Fibroblast of lung (primary cell): ENCODE results near the gene AOX1. TPM values are rescaled to one million over a fixed set of nuclear protein-coding genes. Genes with fewer than 3 reads are reported as not detected.

Source experiments
- DNase-seq, 2 donors: peaks; one replicate each; pipeline versions ENCODE4 v3.0.0 to v3.0.0-alpha.2; 2010; ENCODE audit warnings: low read depth in 2 of 2
- H2AFZ ChIP-seq: 2 replicates; pipeline ENCODE4 v1.5.1; 2012; ENCODE audit warnings: low read length, control low read depth, inconsistent platforms
- H3K27ac ChIP-seq: 2 replicates; pipeline ENCODE4 v1.5.1; 2011; ENCODE audit warnings: low read length, control low read depth; ENCODE audit not compliant: insufficient read depth
- H3K27me3 ChIP-seq: 2 replicates; pipeline ENCODE4 v1.5.1; 2011; ENCODE audit warnings: mild to moderate bottlenecking, low read length; ENCODE audit not compliant: control insufficient read depth, insufficient read depth
- H3K36me3 ChIP-seq: 2 replicates; pipeline ENCODE4 v1.5.1; 2011; ENCODE audit warnings: low read length; ENCODE audit not compliant: control insufficient read depth, insufficient read depth
- H3K4me1 ChIP-seq: 2 replicates; pipeline ENCODE4 v1.5.1; 2011; ENCODE audit warnings: low read length; ENCODE audit not compliant: control insufficient read depth, insufficient read depth; ENCODE audit errors: extremely low read depth
- H3K4me2 ChIP-seq: 2 replicates; pipeline ENCODE4 v1.5.1; 2011; ENCODE audit warnings: low read length, control low read depth; ENCODE audit not compliant: insufficient read depth; ENCODE audit errors: extremely low read depth
- H3K4me3 ChIP-seq, 4 experiments: fragments of 200-600 bp in 1 of 4; sonication (generic) in 1 of 4; replicated peaks in 1 of 4; 2 replicates each; pipeline ENCODE4 v1.5.1; 2011 to 2016; ENCODE audit warnings: low read length in 4 of 4, low read depth in 3 of 4, mild to moderate bottlenecking in 3 of 4, control low read depth in 2 of 4, inconsistent platforms in 1 of 4, mixed read lengths in 1 of 4; ENCODE audit not compliant: insufficient read depth in 1 of 4; ENCODE audit errors: control extremely low read depth in 1 of 4
- H3K79me2 ChIP-seq: 2 replicates; pipeline ENCODE4 v1.5.1; 2012; ENCODE audit warnings: mild to moderate bottlenecking, low read length, inconsistent platforms; ENCODE audit not compliant: control insufficient read depth, insufficient read depth
- H3K9ac ChIP-seq: 2 replicates; pipeline ENCODE4 v1.5.1; 2011; ENCODE audit warnings: mild to moderate bottlenecking, low read length, control low read depth; ENCODE audit not compliant: insufficient read depth
- H3K9me3 ChIP-seq: 2 replicates; pipeline ENCODE4 v1.5.1; 2012; ENCODE audit warnings: low read depth, low read length; ENCODE audit not compliant: control insufficient read depth, insufficient read depth
- H4K20me1 ChIP-seq: 2 replicates; pipeline ENCODE4 v1.5.1; 2011; ENCODE audit warnings: low read length; ENCODE audit not compliant: control insufficient read depth, insufficient read depth; ENCODE audit errors: extremely low read depth
- EZH2 ChIP-seq: IDR thresholded peaks from 2 replicates; pipeline ENCODE4 v1.5.1; 2012; ENCODE audit warnings: low read length, control low read depth, mild to moderate bottlenecking; ENCODE audit errors: missing control alignments
- polyA plus RNA-seq, 2 donors: library from polyadenylated mRNA; depleted of rRNA in 1 of 2; stranded (reverse) in 1 of 2; unstranded in 1 of 2; fragments of >200 nt; gene quantifications; 2 replicates each; pipeline ENCODE4 v1.2.1, GENCODE V29; 2011 to 2012; ENCODE audit warnings: missing spikeins in 1 of 2
- total RNA-seq: library from RNA; depleted of rRNA; stranded (reverse); fragments of >200 nt; gene quantifications from 2 replicates; pipeline ENCODE4 v1.2.1, GENCODE V29; 2014
- TF ChIP-seq, protein P1 (sequence below), 2 donors: IDR thresholded peaks in 1 of 2; conservative IDR thresholded peaks in 1 of 2; 1 replicate in 1 of 2; 2 replicates in 1 of 2; pipeline ENCODE4 v1.5.1; 2011 to 2012; ENCODE audit warnings: low read length in 2 of 2, control low read depth in 1 of 2, inconsistent platforms in 1 of 2, low read depth in 1 of 2, mild to moderate bottlenecking in 1 of 2

Gene AOX1
- total and polyA plus RNA-seq, 2 donors (not counting 1 experiment from before 2014, with no cell fraction given), result 39.4 to 65.1 TPM

DNA sequence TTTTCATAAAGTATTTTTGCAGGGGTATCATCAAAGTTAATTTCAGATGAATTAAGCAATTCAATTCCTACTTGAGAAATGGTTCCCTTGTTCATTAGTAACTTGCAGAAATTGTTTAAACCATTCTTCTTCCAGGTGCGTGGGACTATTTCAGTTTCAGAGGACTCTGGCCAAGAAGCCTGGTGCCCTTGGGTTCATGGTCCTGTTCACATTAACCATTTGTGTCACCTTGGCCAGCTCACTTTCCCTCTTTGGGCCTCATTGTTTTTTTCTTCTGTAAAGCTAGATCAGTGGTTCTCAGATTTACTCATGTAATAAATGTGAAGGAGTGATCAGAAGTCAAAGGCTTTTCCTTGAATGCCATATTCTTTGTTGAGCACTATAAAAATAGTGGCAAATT is 113.5 kb downstream of the AOX1 start:
- H3K4me2 ChIP-seq, result no peak overlapping the region
- no peak overlapping the region for H3K9ac ChIP-seq
- H3K4me3 ChIP-seq, result no peak overlapping the region
- no peaks in the 10 kb centered on the region for H4K20me1 ChIP-seq
- no peak overlapping the region for H2AFZ ChIP-seq
- no peaks in the 10 kb centered on the region for H3K9me3 ChIP-seq
- H3K36me3 ChIP-seq, result no peaks in the 10 kb centered on the region
- no peak overlapping the region for H3K27ac ChIP-seq
- H3K4me1 ChIP-seq, result no peaks in the 10 kb centered on the region
- TF ChIP-seq, protein P1, sequence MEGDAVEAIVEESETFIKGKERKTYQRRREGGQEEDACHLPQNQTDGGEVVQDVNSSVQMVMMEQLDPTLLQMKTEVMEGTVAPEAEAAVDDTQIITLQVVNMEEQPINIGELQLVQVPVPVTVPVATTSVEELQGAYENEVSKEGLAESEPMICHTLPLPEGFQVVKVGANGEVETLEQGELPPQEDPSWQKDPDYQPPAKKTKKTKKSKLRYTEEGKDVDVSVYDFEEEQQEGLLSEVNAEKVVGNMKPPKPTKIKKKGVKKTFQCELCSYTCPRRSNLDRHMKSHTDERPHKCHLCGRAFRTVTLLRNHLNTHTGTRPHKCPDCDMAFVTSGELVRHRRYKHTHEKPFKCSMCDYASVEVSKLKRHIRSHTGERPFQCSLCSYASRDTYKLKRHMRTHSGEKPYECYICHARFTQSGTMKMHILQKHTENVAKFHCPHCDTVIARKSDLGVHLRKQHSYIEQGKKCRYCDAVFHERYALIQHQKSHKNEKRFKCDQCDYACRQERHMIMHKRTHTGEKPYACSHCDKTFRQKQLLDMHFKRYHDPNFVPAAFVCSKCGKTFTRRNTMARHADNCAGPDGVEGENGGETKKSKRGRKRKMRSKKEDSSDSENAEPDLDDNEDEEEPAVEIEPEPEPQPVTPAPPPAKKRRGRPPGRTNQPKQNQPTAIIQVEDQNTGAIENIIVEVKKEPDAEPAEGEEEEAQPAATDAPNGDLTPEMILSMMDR (conservative IDR thresholded peaks at IDR 0.05 in 1 of 2, IDR thresholded peaks at IDR 0.05 in 1 of 2; ENCODE audit: low read depth in 1 of 2, low read length in 2 of 2), result no peak
- TF ChIP-seq EZH2, result no peak
- H3K79me2 ChIP-seq, result no peaks in the 10 kb centered on the region
- H3K27me3 ChIP-seq, result peaks cover 2% of the 10 kb centered on the region
- no peak for DNase-seq

DNA sequence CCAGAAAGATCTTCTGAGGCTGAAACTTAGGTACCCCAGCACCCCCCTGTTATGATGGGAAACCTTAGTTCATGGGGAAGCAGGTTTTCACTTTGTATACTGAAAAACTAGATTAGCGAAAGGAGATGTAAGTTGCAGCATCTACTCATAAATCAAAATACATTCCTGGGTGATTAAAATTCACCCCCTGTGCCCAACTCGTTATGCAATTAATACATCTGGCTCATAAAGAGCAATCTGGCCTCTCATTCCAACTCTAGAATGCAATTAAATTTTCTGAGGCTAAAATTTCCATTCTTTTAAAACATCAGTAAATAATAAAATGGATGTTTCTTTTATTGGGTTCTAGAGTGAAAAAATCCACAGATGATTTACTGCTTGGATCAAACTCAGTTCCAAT is 115.0 kb downstream of the AOX1 start:
- Histone ChIP-seq H3K27me3 (peaks cover 5% of the 10 kb centered on the region), H3K9ac (no peak overlapping the region), H3K4me3 (no peak overlapping the region), H2AFZ (no peak overlapping the region), H3K4me1 (no peaks in the 10 kb centered on the region), H3K4me2 (no peak overlapping the region), H3K79me2 (no peaks in the 10 kb centered on the region), H3K9me3 (no peaks in the 10 kb centered on the region), H3K36me3 (no peaks in the 10 kb centered on the region), H4K20me1 (no peaks in the 10 kb centered on the region), H3K27ac (no peak overlapping the region)
- DNase-seq, result no peak
- TF ChIP-seq, protein P1 (conservative IDR thresholded peaks at IDR 0.05 in 1 of 2, IDR thresholded peaks at IDR 0.05 in 1 of 2; ENCODE audit: low read depth in 1 of 2, low read length in 2 of 2), result no peak
- TF ChIP-seq EZH2, result no peak

GRCh38 chr2:200702044-200702443 is 116.2 kb downstream of the AOX1 start:
- Histone ChIP-seq H3K4me2 (no peak overlapping the region), H3K4me3 (no peak overlapping the region)
- no peak for TF ChIP-seq EZH2
- TF ChIP-seq, protein P1 (conservative IDR thresholded peaks at IDR 0.05 in 1 of 2, IDR thresholded peaks at IDR 0.05 in 1 of 2; ENCODE audit: low read depth in 1 of 2, low read length in 2 of 2), result no peak

More at GRCh38 chr2:200702044-200702443, 116.2 kb downstream of the AOX1 start:
- DNase-seq, result no peak
- H3K36me3 ChIP-seq, result no peaks in the 10 kb centered on the region
- no peaks in the 10 kb centered on the region for H3K9me3 ChIP-seq
- no peak overlapping the region for H3K9ac ChIP-seq
- no peaks in the 10 kb centered on the region for H4K20me1 ChIP-seq
- H3K27me3 ChIP-seq, result peaks cover 2% of the 10 kb centered on the region
- no peaks in the 10 kb centered on the region for H3K4me1 ChIP-seq
- H3K79me2 ChIP-seq, result no peaks in the 10 kb centered on the region
- H2AFZ ChIP-seq, result no peak overlapping the region
- H3K27ac ChIP-seq, result no peak overlapping the region
